Measurements from ENCODE around the gene ULK1. TPM values are rescaled to one million over a fixed set of nuclear protein-coding genes. Genes with fewer than 3 reads are reported as not detected.
"Not testable (repeated sequence)": the region's sequence is repeated elsewhere in the genome, so short reads cannot be mapped to it uniquely, and the experiment has no call there.

The ULK1 gene
- total RNA-seq, 1 donor from 2014 or later: 27.0 TPM

- Mint-ChIP-seq H3K4me1 (peaks cover 11% of the 10 kb centered on the region), H3K36me3 (ENCODE audit: low read depth) (peaks cover 39% of the 10 kb centered on the region), H3K27ac (no peak overlapping the region), H3K27me3 (no peaks in the 10 kb centered on the region), H3K9me3 (no peaks in the 10 kb centered on the region), H3K4me3 (no peak overlapping the region)
- intact Hi-C loops (cut with micrococcal nuclease): no loop called here
- ChIA-PET CTCF (no interaction called here), POLR2A (no interaction called here)
- DNase-seq (no peak), ATAC-seq (ENCODE audit: low read depth) (no peak)
- TF ChIP-seq, protein P1, sequence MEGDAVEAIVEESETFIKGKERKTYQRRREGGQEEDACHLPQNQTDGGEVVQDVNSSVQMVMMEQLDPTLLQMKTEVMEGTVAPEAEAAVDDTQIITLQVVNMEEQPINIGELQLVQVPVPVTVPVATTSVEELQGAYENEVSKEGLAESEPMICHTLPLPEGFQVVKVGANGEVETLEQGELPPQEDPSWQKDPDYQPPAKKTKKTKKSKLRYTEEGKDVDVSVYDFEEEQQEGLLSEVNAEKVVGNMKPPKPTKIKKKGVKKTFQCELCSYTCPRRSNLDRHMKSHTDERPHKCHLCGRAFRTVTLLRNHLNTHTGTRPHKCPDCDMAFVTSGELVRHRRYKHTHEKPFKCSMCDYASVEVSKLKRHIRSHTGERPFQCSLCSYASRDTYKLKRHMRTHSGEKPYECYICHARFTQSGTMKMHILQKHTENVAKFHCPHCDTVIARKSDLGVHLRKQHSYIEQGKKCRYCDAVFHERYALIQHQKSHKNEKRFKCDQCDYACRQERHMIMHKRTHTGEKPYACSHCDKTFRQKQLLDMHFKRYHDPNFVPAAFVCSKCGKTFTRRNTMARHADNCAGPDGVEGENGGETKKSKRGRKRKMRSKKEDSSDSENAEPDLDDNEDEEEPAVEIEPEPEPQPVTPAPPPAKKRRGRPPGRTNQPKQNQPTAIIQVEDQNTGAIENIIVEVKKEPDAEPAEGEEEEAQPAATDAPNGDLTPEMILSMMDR (IDR thresholded peaks at IDR 0.05): no peak
Observed at GRCh38 chr12:131944601-131945251, 50.3 kb downstream of the ULK1 start.

DNA sequence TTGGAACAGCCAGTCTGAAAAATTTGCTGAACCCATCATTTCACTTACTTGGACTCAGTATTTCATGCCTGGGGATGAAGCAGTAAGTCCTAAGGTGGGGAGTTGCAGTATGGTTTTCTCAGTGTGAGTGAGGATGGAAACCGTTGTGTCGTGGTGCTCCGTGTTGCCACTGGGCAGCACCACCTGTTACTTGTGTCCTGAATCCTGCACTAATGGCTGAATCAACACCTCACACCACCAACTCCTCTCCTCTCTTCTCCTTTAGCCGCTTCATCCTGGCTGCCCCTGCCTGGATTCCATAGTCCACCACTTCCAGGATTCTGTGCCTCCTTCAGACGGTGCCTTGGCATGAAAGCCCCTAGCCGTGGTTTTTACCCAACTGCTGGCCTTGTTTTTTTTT, 52.3 kb downstream of the ULK1 start:
- TF ChIP-seq, protein P1 (IDR thresholded peaks at IDR 0.05): no peak
- Mint-ChIP-seq H3K36me3 (ENCODE audit: low read depth) (peaks cover 25% of the 10 kb centered on the region), H3K4me1 (peaks cover 22% of the 10 kb centered on the region), H3K27ac (no peak overlapping the region), H3K4me3 (no peak overlapping the region), H3K27me3 (no peaks in the 10 kb centered on the region), H3K9me3 (no peaks in the 10 kb centered on the region)
- DNase-seq (no peak), ATAC-seq (ENCODE audit: low read depth) (no peak)
- ChIA-PET CTCF (no interaction called here), POLR2A (no interaction called here)
- intact Hi-C loops (cut with micrococcal nuclease): no loop called here

- peaks cover 24% of the 10 kb centered on the region for H3K4me1 Mint-ChIP-seq
- H3K27me3 Mint-ChIP-seq: no peaks in the 10 kb centered on the region
- no peak for ATAC-seq (ENCODE audit: low read depth)
- H3K36me3 Mint-ChIP-seq (ENCODE audit: low read depth): peaks cover 21% of the 10 kb centered on the region
- TF ChIP-seq, protein P1 (IDR thresholded peaks at IDR 0.05): no peak
- no peak overlapping the region for H3K4me3 Mint-ChIP-seq
- ChIA-PET POLR2A (no interaction called here), CTCF (no interaction called here)
- intact Hi-C loops (cut with micrococcal nuclease): no loop called here
- H3K27ac Mint-ChIP-seq: no peak overlapping the region
- no peak for DNase-seq
- H3K9me3 Mint-ChIP-seq: no peaks in the 10 kb centered on the region
Observed at GRCh38 chr12:131947482-131948027, 53.1 kb downstream of the ULK1 start.

DNA sequence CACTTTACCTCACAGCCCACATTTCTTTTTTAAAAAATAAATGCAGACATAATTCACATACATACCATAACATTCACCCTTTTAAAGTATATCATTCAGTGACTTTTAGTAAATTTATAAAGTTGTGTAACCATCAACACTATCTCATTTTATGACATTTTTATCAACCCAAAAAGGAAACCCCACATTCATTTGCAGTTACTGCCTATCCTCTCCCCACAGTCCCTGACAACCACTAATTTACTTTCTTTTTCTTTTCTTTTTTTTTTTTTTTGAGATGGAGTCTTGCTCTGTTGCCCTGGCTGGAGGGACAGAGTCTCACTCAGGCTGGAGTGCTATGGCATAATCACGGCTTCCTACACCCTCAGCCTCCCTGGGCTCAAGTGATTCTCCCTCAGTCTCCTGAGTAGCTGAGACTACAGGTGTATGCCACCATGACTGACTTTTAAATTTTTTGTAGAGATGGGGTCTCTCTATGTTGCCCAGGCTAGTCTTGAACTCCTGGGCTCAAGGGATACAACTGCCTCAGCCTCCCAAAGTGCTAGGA, 53.8 kb downstream of the ULK1 start:
- Mint-ChIP-seq H3K9me3 (no peaks in the 10 kb centered on the region), H3K4me1 (peaks cover 31% of the 10 kb centered on the region), H3K27ac (peak overlapping the region; percentile 61), H3K36me3 (ENCODE audit: low read depth) (peaks cover 17% of the 10 kb centered on the region), H3K27me3 (no peaks in the 10 kb centered on the region), H3K4me3 (no peak overlapping the region)
- ChIA-PET CTCF (no interaction called here), POLR2A (no interaction called here)
- TF ChIP-seq, protein P1 (IDR thresholded peaks at IDR 0.05): no peak
- ATAC-seq (ENCODE audit: low read depth) (no peak), DNase-seq (no peak)
- intact Hi-C loops (cut with micrococcal nuclease): no loop called here

DNA sequence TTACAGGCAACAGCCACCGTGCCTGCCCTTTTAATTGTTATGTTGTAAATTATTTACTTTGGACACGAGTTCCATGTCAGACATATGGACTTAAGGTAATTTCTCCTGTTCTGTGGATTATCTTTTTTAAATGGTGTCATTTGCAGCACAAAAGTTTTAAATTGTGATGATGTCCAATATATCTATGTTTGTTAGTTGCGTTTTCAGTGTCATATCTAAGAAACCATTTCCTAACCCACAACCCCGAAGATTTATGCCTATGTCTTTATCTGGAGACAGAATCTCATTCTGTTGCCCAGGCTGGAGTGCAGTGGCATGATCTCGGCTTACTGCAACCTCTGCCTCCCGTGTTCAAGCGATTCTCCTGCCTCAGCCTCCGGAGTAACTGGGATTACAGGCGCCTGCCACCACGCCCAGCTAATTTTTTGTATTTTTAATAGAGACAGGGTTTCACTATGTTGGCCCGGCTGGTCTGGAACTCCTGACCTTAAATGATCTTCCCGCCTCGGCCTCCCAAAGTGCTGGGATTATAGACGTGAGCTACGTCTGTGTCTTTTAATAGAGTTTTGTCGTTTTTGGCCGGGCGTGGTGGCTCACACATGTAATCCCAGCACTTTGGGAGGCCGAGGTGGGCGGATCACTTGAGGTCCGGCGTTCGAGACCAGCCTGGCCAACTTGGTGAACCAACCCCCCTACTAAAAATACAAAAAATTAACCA, 54.5 kb downstream of the ULK1 start:
- Mint-ChIP-seq H3K4me3 (peak overlapping the region; percentile 79), H3K36me3 (ENCODE audit: low read depth) (peaks cover 14% of the 10 kb centered on the region), H3K4me1 (peaks cover 32% of the 10 kb centered on the region), H3K27ac (peak overlapping the region; percentile 61)
- CTCF ChIA-PET: interaction anchor here (1.0 to 1.4 kb wide), 2 partner anchors 113 to 194 kb away, joined by 3 to 4 read pairs; no protein-coding TSS in a partner anchor
- POLR2A ChIA-PET: interaction anchor here (0.6 to 1.9 kb wide), 8 partner anchors 20 to 238 kb away, joined by 3 to 23 read pairs (median 4); partner anchors contain the start of genes PUS1 and SFSWAP
- not testable (repeated sequence) for H3K27me3 Mint-ChIP-seq; H3K9me3 Mint-ChIP-seq; ATAC-seq (ENCODE audit: low read depth); DNase-seq
- intact Hi-C loops (cut with micrococcal nuclease): loop anchor here (1.0 kb wide), 6 partner anchors 20 to 173 kb away; partner anchors contain the start of genes PUS1 and ULK1
